ENCODE data around the gene SLC16A8. TPM values are rescaled to one million over a fixed set of nuclear protein-coding genes. Genes with fewer than 3 reads are reported as not detected.

SLC16A8 gene
- total RNA-seq, 1 donor from 2014 or later = not detected

DNA sequence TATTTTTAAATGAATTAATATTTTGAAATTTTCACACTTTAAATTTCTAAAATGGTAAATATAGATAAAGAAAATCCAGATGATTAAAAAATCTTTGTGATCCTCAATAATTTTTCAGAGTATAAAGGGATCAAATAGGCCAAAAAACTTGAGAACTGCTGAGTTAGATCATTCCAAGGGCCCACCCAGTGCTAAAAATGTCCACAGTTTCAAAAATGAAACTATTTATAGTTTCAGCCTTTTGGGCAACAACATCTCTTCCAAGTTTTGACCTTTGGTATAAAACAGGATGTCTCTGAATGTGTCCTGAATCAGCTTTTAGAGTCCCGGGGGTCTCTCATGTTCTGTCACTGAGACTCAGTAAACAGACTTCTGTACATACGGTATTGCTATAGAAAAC is 47.4 kb upstream of the SLC16A8 start:
- FAIRE-seq = no peak
- Histone ChIP-seq H2AFZ (ENCODE audit: low read depth, low read length) (no peak overlapping the region), H3K27me3 (ENCODE audit: insufficient read depth, low read length) (no peaks in the 10 kb centered on the region), H3K27ac (ENCODE audit: low read depth, low read length) (no peak overlapping the region), H3K4me2 (ENCODE audit: low read length) (no peak overlapping the region), H4K20me1 (ENCODE audit: insufficient read depth, low read length) (no peaks in the 10 kb centered on the region), H3K36me3 (ENCODE audit: insufficient read depth, low read length) (no peaks in the 10 kb centered on the region), H3K9ac (ENCODE audit: low read length) (no peak overlapping the region), H3K4me1 (ENCODE audit: insufficient read depth, low read length) (peaks cover 13% of the 10 kb centered on the region), H3K79me2 (ENCODE audit: insufficient read depth, low read length) (no peaks in the 10 kb centered on the region), H3K9me3 (ENCODE audit: insufficient read depth, low read depth, low read length) (no peaks in the 10 kb centered on the region), H3K4me3 (ENCODE audit: insufficient read depth, low read depth, low read length) (no peak overlapping the region)
- Mint-ChIP-seq H3K9me3 (ENCODE audit: unreplicated experiment) (no peaks in the 10 kb centered on the region), H3K27ac (ENCODE audit: unreplicated experiment) (no peak overlapping the region), H3K27me3 (ENCODE audit: low read depth, unreplicated experiment) (peaks cover 3% of the 10 kb centered on the region), H3K36me3 (ENCODE audit: low read depth, unreplicated experiment) (peaks cover 17% of the 10 kb centered on the region), H3K4me3 (ENCODE audit: unreplicated experiment) (no peak overlapping the region), H3K4me1 (ENCODE audit: low read depth, unreplicated experiment) (no peaks in the 10 kb centered on the region)
- no peak for TF ChIP-seq EZH2 (IDR thresholded peaks at IDR 0.05; ENCODE audit: insufficient read depth, low read length)
- TF ChIP-seq, protein P1, sequence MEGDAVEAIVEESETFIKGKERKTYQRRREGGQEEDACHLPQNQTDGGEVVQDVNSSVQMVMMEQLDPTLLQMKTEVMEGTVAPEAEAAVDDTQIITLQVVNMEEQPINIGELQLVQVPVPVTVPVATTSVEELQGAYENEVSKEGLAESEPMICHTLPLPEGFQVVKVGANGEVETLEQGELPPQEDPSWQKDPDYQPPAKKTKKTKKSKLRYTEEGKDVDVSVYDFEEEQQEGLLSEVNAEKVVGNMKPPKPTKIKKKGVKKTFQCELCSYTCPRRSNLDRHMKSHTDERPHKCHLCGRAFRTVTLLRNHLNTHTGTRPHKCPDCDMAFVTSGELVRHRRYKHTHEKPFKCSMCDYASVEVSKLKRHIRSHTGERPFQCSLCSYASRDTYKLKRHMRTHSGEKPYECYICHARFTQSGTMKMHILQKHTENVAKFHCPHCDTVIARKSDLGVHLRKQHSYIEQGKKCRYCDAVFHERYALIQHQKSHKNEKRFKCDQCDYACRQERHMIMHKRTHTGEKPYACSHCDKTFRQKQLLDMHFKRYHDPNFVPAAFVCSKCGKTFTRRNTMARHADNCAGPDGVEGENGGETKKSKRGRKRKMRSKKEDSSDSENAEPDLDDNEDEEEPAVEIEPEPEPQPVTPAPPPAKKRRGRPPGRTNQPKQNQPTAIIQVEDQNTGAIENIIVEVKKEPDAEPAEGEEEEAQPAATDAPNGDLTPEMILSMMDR (IDR thresholded peaks at IDR 0.05; ENCODE audit: insufficient read depth, low read depth, low read length) = no peak
- DNase-seq (ENCODE audit: low read depth) = no peak

DNA sequence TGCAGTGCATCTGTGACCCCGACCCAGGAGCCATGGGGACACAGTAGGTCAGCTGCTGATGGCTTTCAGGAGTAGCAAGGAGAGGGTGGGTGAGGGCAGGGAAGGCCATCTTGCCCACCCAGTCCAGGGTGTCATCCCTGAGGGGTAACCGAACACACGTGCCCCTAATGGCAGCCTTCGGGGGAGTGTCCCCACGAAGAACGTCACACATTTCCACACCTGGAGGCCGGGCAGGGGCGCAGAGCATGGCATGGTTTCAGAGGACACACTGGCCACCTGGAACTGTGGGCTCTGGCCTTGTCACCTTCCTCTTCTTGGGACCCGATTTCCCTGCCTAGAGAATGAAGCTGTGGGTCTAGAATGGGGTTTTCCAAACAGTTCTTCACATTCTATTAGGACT is 45.9 kb upstream of the SLC16A8 start:
- H2AFZ ChIP-seq (ENCODE audit: low read depth, low read length) = no peak overlapping the region
- H3K4me2 ChIP-seq (ENCODE audit: low read length) = no peak overlapping the region
- peaks cover 8% of the 10 kb centered on the region for H3K27me3 Mint-ChIP-seq (ENCODE audit: low read depth, unreplicated experiment)
- H3K9me3 ChIP-seq (ENCODE audit: insufficient read depth, low read depth, low read length) = no peaks in the 10 kb centered on the region
- H3K27me3 ChIP-seq (ENCODE audit: insufficient read depth, low read length) = no peaks in the 10 kb centered on the region
- no peak overlapping the region for H3K27ac ChIP-seq (ENCODE audit: low read depth, low read length)
- no peaks in the 10 kb centered on the region for H3K79me2 ChIP-seq (ENCODE audit: insufficient read depth, low read length)
- H3K4me1 ChIP-seq (ENCODE audit: insufficient read depth, low read length) = peaks cover 4% of the 10 kb centered on the region
- H3K4me1 Mint-ChIP-seq (ENCODE audit: low read depth, unreplicated experiment) = no peaks in the 10 kb centered on the region
- H4K20me1 ChIP-seq (ENCODE audit: insufficient read depth, low read length) = no peaks in the 10 kb centered on the region
- no peaks in the 10 kb centered on the region for H3K36me3 ChIP-seq (ENCODE audit: insufficient read depth, low read length)
- no peaks in the 10 kb centered on the region for H3K9me3 Mint-ChIP-seq (ENCODE audit: unreplicated experiment)
- no peak overlapping the region for H3K4me3 ChIP-seq (ENCODE audit: insufficient read depth, low read depth, low read length)
- no peak overlapping the region for H3K27ac Mint-ChIP-seq (ENCODE audit: unreplicated experiment)
- no peak for DNase-seq (ENCODE audit: low read depth)
- peaks cover 11% of the 10 kb centered on the region for H3K36me3 Mint-ChIP-seq (ENCODE audit: low read depth, unreplicated experiment)
- H3K4me3 Mint-ChIP-seq (ENCODE audit: unreplicated experiment) = no peak overlapping the region
- no peak overlapping the region for H3K9ac ChIP-seq (ENCODE audit: low read length)
- TF ChIP-seq, protein P1 (IDR thresholded peaks at IDR 0.05; ENCODE audit: insufficient read depth, low read depth, low read length) = no peak
- TF ChIP-seq EZH2 (IDR thresholded peaks at IDR 0.05; ENCODE audit: insufficient read depth, low read length) = no peak
- no peak for FAIRE-seq

DNA sequence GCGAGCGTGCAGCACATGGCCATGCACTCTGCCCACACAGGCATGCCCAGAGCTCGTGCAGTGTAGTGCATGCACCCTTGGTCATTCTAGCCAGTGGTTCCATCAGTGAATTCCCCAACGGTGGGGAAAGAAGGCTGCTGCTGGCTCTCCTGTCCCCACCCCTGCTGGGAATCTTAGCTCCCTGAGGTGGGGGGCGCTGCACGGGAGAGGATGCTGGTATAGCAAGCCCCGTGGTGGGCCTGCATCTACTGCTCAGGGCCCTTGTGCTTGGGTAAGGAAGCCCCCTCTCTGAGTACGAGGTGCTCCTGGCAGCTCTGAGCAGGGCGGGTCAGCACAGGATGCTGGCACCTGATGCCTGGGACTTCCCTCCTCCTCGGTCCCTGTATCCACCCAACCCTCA is 45.0 kb upstream of the SLC16A8 start:
- TF ChIP-seq, protein P1 (IDR thresholded peaks at IDR 0.05; ENCODE audit: insufficient read depth, low read depth, low read length) = no peak
- TF ChIP-seq EZH2 (IDR thresholded peaks at IDR 0.05; ENCODE audit: insufficient read depth, low read length) = no peak
- Histone ChIP-seq H3K79me2 (ENCODE audit: insufficient read depth, low read length) (no peaks in the 10 kb centered on the region), H3K4me2 (ENCODE audit: low read length) (no peak overlapping the region), H4K20me1 (ENCODE audit: insufficient read depth, low read length) (no peaks in the 10 kb centered on the region), H3K36me3 (ENCODE audit: insufficient read depth, low read length) (no peaks in the 10 kb centered on the region), H3K9me3 (ENCODE audit: insufficient read depth, low read depth, low read length) (no peaks in the 10 kb centered on the region), H3K4me3 (ENCODE audit: insufficient read depth, low read depth, low read length) (no peak overlapping the region), H3K9ac (ENCODE audit: low read length) (no peak overlapping the region), H3K27me3 (ENCODE audit: insufficient read depth, low read length) (no peaks in the 10 kb centered on the region), H2AFZ (ENCODE audit: low read depth, low read length) (no peak overlapping the region), H3K27ac (ENCODE audit: low read depth, low read length) (no peak overlapping the region), H3K4me1 (ENCODE audit: insufficient read depth, low read length) (no peaks in the 10 kb centered on the region)
- no peaks in the 10 kb centered on the region for H3K9me3 Mint-ChIP-seq (ENCODE audit: unreplicated experiment)
- H3K27me3 Mint-ChIP-seq (ENCODE audit: low read depth, unreplicated experiment) = peaks cover 10% of the 10 kb centered on the region
- H3K36me3 Mint-ChIP-seq (ENCODE audit: low read depth, unreplicated experiment) = peaks cover 9% of the 10 kb centered on the region
- H3K27ac Mint-ChIP-seq (ENCODE audit: unreplicated experiment) = no peak overlapping the region
- DNase-seq (ENCODE audit: low read depth) = no peak
- no peak for FAIRE-seq
- peaks cover 3% of the 10 kb centered on the region for H3K4me1 Mint-ChIP-seq (ENCODE audit: low read depth, unreplicated experiment)
- no peak overlapping the region for H3K4me3 Mint-ChIP-seq (ENCODE audit: unreplicated experiment)

Measured in astrocyte (in vitro differentiated cells and primary cell).